IPS-15b (cell line): Measurements from ENCODE around the gene ARL17B.
"Not testable (repeated sequence)": the region's sequence is repeated elsewhere in the genome, so short reads cannot be mapped to it uniquely, and the experiment has no call there.

Source experiments
- H3K27me3 ChIP-seq: one replicate; pipeline ENCODE4 v1.6.1; 2013; ENCODE audit warnings: low read length; ENCODE audit not compliant: control insufficient read depth, insufficient read depth
- H3K36me3 ChIP-seq: one replicate; pipeline ENCODE4 v1.6.1; 2013; ENCODE audit warnings: low read length; ENCODE audit not compliant: control insufficient read depth, insufficient read depth
- H3K4me1 ChIP-seq: one replicate; pipeline ENCODE4 v1.6.1; 2013; ENCODE audit warnings: mild to moderate bottlenecking, low read length; ENCODE audit not compliant: control insufficient read depth, insufficient read depth
- H3K4me3 ChIP-seq: one replicate; pipeline ENCODE4 v1.5.1; 2013; ENCODE audit warnings: low read depth, low read length
- H3K9ac ChIP-seq: one replicate; pipeline ENCODE4 v1.6.1; 2013; ENCODE audit warnings: low read depth, mild to moderate bottlenecking, low read length
- H3K9me3 ChIP-seq: one replicate; pipeline ENCODE4 v1.6.1; 2013; ENCODE audit warnings: mild to moderate bottlenecking, low read length; ENCODE audit not compliant: control insufficient read depth, insufficient read depth

The ARL17B gene

DNA sequence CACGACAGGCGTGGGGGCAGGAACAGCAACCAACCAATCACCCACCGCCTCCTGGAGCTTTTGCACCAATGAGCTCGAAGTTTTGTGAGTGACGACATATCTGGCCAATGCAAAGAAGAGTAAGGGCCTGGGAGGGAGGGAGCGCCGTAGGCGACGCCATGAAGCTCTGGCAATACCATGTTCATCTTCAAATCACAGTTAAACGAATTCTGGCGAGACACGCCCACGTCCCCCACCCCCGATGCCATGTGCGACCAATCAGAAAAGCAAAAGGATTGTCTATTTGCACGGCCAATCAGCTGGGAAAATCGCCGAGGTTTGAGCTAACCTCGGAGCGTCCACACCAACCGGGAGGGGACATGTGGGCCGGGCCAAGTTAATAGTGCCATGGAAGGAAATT is at the start of gene ARL17B:
Gene ARL17B (minus strand): TSS at position 12 of the 400 bp plus-strand sequence. CDS start 3,369 bp downstream, outside the sequence.
- not testable (repeated sequence) for H3K9ac ChIP-seq, H3K36me3 ChIP-seq, H3K9me3 ChIP-seq, H3K27me3 ChIP-seq, H3K4me1 ChIP-seq, H3K4me3 ChIP-seq

DNA sequence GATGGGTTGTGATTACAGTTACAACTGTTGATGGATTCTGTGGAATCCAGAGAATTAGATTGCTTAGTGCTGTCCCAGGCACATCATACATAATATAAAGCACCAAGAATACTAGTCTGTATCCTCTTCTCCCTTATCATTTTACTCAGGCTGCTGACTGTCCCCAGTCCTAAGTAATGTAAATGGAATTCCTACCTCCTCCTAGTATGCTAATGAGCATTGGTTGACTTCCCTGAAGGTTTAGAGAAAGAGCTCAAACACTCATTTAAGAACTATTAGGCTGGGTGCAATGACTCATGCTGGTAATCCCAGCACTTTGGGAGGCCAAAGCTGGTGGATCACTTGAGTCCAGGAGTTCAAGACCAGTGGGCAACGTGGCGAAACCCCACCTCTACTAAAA is 48.3 kb upstream of the ARL17B start:
- H3K36me3 ChIP-seq, H3K9me3 ChIP-seq, H3K4me3 ChIP-seq, H3K4me1 ChIP-seq, H3K9ac ChIP-seq, H3K27me3 ChIP-seq: not testable (repeated sequence)

DNA sequence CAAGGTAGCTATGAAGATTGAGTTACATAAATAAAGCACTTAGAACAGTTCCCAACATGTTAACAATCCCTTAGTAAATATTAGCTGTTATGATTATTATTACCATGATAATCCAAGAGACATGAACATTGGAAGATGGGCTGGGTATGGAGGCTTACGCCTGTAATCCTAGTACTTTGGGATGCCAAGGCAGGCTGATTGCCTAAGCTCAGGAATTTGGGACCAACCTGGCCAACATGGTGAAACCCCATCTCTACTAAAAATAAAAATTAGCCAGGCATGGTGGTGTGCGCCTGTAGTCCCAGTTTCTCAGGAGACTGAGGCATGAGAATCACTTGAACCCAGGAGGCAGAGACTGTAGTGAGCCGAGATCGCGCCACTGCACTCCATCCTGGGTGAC is 45.6 kb upstream of the ARL17B start:
- not testable (repeated sequence) for H3K4me1 ChIP-seq, H3K27me3 ChIP-seq, H3K9me3 ChIP-seq, H3K9ac ChIP-seq, H3K4me3 ChIP-seq, H3K36me3 ChIP-seq

DNA sequence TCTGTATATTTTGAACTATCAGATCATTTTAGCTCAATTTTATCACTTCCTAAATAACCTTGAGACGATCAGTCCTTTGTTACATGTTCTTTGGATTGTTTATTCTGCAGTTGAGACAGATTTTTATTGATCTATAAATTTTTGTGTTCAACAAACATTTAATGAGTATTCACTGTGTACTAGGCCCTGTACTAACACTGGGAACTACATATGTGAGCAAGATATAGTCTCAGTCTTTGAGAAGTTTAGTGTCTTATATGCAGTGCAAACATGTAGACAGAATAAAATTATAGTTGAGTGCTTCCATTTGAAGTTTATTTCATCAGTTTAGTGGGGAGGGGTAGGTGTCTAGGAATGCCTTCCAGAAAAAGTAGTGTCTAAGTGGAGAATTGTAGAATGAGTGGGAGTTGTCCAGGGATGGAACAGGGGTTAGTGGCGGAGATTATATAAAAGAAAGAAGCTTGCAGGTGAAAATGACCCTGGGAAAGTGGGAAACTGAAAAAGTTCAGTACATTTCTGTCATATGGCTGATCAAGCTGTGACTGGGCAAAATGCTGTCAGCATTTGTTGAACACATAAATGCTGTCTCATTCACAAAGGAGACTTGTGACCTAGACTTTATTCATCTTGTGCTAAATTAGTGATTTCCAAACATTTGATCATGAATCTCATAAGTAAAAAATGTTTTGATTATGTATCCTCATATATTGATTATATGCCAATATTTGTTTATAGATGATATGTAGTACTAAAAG is 39.6 kb upstream of the ARL17B start:
- not testable (repeated sequence) for H3K36me3 ChIP-seq, H3K4me1 ChIP-seq, H3K9me3 ChIP-seq, H3K4me3 ChIP-seq, H3K27me3 ChIP-seq, H3K9ac ChIP-seq

DNA sequence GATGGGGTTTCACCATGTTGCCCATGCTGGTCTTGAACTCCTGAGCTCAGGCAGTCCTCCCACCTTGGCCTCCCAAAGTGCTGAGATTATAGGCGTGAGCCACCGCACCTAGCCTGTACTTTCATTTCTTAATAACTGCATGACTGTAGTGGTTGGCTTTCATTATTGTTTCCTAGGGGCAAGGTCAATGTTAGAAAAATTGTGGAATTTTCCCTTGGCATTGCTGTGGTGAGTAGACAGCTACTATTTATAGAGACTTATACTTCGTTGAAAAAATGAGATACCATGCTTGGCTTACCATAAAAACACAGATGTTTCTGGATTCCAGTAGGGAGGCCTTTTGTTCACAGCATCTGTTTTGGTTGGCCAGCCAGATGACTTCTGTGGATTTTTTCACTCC is 39.0 kb upstream of the ARL17B start:
- not testable (repeated sequence) for H3K4me1 ChIP-seq, H3K9ac ChIP-seq, H3K4me3 ChIP-seq, H3K36me3 ChIP-seq, H3K9me3 ChIP-seq, H3K27me3 ChIP-seq

DNA sequence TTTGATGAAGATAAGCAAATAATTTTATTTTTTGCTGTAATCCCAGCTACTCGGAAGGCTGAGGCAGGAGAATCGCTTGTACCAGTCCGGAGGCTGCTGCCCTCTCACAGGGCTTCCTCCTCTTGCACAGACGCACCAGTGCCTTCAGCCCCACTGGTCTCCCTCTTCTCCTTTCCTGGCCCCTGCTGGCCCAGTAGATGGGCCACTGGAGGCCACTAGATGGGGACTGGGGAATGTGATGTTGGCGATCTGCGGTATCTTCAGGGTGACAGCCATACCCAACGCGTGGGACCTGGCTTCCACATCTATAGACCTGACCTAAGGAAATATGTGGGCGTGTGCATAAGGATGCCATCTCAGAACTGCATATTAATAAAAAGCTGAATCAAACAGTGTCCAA is 38.4 kb upstream of the ARL17B start:
- H3K9ac ChIP-seq, H3K4me1 ChIP-seq, H3K36me3 ChIP-seq, H3K4me3 ChIP-seq, H3K27me3 ChIP-seq, H3K9me3 ChIP-seq: not testable (repeated sequence)

DNA sequence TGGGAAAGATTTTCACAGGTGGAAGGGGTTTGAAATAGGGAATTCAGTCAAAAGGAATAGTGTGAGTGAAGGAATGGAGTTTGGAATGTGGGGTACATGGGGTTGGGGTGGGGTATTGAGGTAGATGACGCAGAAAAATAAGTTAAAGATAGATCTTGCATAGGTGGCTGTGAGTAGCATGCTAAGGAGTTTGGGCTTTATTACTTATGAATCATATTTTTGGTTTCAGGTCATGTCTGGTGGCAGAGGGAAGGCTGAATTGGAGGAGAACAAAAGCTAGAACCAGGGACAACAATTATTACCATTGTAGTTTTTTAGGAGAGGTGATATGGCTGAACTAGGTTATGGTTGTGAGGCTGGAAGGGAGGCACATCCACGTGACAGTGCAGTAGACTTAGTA is 34.7 kb upstream of the ARL17B start:
- H3K9me3 ChIP-seq, H3K9ac ChIP-seq, H3K36me3 ChIP-seq, H3K4me3 ChIP-seq, H3K4me1 ChIP-seq, H3K27me3 ChIP-seq: not testable (repeated sequence)

DNA sequence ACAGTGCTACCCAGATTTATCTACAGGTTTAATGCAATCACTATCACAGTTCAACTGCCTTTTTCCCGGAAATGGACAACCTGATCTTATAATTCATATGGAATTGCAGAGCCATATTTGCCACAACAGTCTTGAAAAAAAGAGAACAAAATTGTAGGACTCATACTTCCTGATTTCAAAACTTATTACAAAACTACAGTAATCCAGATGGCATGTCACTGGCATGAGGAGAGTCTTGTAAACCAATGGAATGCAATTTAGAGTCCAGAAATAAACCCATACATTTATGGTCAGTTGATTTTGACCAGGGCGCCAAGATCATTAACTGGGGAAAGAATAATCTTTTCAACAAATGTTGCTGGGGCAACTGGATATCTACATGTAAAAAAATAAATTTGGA is 32.1 kb upstream of the ARL17B start:
- H3K9ac ChIP-seq, H3K4me3 ChIP-seq, H3K27me3 ChIP-seq, H3K9me3 ChIP-seq, H3K4me1 ChIP-seq, H3K36me3 ChIP-seq: not testable (repeated sequence)

DNA sequence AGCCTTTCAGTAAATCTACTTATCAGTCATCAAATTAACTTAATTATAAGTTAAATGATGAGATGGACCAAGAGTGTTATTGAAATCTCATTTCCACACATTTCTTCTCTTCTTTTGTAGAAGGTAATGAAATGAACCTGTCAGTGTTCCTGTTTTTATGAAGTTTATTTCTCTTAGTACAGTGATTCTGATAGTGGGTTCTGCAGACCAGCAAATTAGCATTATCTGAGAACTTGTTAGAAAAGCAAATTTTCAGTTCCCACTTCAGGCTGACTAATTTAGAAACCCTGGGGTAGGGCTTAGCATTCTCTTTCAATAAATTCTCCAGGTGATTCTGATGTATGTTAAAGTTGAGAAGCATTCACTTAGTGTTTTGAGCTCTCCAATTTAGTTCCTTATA is 23.9 kb upstream of the ARL17B start:
- H3K9ac ChIP-seq, H3K9me3 ChIP-seq, H3K36me3 ChIP-seq, H3K27me3 ChIP-seq, H3K4me3 ChIP-seq, H3K4me1 ChIP-seq: not testable (repeated sequence)

DNA sequence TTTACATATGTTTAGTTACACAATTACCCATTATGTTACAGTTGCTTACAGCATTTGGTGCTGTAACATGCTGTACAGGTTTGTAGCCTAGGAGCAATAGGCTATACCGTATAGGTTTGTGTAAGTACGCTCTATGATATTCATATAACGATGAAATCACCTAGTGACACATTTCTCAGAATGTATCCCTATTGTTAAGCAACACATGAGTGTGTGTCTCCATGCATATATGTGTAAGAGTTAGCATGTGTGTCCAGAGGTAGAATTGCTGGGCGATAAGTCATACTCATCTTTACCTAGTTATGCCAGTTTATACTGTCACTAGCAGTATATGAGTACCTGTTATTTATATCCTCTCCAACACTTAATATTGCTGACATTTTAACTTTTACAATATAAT is 21.6 kb upstream of the ARL17B start:
- not testable (repeated sequence) for H3K4me3 ChIP-seq, H3K9me3 ChIP-seq, H3K4me1 ChIP-seq, H3K36me3 ChIP-seq, H3K9ac ChIP-seq, H3K27me3 ChIP-seq

DNA sequence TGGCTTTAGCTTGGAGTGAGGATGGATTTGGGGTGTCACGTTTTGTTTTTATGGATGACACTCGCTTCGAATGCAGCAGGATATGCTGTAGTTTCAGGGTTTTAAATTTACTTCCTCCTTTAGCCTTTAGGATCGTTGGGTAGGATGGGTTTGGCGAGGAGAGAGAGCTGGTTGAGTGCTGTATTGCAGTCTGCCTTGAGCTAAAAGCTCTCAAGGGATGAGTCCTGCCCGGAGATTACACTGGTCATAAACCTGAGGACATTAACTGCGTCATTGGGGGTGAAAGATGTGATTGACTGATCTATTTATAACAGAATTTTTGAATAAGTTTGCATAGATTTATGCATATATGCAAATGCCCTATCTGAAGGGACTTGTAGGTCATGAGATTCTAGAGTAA is 11.9 kb upstream of the ARL17B start:
- not testable (repeated sequence) for H3K4me3 ChIP-seq, H3K9ac ChIP-seq, H3K27me3 ChIP-seq, H3K4me1 ChIP-seq, H3K36me3 ChIP-seq, H3K9me3 ChIP-seq

DNA sequence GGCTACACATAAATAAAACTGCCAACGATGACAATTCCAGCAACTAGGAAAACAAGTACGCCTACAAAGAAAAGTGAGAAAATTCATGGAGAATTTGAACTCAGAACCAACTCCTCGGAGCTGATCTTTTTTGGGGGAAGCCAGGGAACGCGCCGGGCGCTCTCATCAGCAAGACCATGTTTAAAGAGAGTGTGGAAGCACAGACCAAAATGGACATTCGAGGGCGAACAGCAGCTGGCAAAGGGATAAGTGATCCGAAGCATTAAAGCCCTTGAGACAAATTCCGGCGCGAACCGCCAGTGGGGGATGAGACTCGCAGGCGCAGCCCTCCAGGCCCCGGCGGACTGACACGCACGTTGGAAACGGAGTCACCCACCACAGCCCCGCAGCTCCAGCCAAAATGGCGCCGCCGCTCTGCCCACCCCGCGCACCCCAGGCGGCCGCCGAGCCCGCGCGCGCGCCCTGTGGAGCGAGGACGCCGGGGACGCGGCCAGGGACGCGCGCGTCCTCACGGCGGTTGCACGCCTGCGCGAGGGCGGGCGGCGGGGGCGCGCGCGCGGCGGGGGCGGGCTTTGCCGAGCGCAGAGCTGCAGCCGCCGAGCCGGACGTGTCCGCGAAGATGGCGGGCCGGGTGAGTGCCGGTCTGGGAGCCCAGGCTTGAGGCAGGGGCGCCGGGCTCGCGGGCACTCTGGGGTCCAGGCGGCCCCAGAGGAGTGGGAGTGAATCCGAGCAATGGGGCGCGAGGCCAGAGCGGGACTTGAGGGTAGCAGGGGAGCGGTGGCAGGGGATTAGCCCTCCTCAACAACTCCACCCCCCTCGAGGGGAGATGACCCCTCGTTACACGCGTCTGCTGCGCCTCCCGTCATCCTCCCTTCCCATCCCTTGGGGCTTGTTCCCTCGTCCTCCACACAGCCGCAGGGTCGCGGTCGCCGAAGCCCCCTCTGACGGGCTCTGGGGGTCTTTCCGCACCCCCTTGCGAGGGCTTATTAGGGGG is 11.0 kb upstream of the ARL17B start:
- not testable (repeated sequence) for H3K4me3 ChIP-seq, H3K9me3 ChIP-seq, H3K9ac ChIP-seq, H3K27me3 ChIP-seq, H3K4me1 ChIP-seq, H3K36me3 ChIP-seq
